GM12873 (cell line): ENCODE data around the gene SLC1A3.

Source experiments
- TF ChIP-seq, protein P1 (sequence below): IDR thresholded peaks from 2 replicates; pipeline ENCODE4 v1.5.1; 2012; ENCODE audit warnings: low read depth, mild to moderate bottlenecking, moderate library complexity, low read length, control low read depth; ENCODE audit not compliant: insufficient read depth; ENCODE audit errors: missing control alignments

Gene SLC1A3

DNA sequence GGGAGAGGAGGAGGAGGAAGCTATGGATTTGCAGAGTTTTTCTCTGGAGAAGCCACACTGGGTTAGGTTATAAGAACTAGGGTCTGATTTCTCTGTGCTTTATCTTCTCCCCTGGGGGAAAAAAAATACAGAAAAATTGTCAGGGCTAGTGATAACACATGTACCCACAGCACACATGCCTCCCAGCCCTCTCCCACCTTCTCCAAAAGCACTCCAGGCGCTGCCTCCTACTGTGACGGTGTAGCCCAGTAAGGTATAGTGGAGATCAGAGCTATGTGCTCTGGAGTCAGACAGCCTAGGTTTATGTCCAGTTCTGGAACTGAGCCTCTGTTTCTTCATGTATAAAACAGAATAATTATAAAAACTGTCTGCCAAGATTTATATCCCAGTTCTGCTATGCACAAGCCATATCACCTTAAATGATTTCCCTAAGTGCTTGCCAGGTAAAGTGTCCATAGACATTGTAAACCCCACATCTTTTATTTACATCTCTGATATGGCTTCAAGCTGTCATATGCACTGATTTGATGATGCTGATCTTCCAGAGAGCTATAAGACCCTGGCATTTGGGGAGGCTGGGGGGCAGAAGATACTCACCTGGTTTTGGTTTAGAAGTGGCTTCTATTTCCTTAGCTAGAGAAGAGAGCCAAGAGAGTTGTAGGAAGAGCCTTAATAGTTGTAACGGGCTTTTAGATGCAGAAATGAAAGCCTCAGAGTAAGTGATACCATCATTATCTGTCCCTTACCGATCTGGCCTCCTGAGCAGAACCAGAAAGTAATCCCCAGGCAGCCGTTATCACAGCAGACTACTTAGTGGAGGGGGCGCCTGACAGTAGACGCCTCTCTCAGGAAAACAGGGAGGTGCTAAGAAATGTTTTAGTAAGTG is 7.6 kb downstream of the SLC1A3 start:
- TF ChIP-seq, protein P1, sequence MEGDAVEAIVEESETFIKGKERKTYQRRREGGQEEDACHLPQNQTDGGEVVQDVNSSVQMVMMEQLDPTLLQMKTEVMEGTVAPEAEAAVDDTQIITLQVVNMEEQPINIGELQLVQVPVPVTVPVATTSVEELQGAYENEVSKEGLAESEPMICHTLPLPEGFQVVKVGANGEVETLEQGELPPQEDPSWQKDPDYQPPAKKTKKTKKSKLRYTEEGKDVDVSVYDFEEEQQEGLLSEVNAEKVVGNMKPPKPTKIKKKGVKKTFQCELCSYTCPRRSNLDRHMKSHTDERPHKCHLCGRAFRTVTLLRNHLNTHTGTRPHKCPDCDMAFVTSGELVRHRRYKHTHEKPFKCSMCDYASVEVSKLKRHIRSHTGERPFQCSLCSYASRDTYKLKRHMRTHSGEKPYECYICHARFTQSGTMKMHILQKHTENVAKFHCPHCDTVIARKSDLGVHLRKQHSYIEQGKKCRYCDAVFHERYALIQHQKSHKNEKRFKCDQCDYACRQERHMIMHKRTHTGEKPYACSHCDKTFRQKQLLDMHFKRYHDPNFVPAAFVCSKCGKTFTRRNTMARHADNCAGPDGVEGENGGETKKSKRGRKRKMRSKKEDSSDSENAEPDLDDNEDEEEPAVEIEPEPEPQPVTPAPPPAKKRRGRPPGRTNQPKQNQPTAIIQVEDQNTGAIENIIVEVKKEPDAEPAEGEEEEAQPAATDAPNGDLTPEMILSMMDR: no peak

DNA sequence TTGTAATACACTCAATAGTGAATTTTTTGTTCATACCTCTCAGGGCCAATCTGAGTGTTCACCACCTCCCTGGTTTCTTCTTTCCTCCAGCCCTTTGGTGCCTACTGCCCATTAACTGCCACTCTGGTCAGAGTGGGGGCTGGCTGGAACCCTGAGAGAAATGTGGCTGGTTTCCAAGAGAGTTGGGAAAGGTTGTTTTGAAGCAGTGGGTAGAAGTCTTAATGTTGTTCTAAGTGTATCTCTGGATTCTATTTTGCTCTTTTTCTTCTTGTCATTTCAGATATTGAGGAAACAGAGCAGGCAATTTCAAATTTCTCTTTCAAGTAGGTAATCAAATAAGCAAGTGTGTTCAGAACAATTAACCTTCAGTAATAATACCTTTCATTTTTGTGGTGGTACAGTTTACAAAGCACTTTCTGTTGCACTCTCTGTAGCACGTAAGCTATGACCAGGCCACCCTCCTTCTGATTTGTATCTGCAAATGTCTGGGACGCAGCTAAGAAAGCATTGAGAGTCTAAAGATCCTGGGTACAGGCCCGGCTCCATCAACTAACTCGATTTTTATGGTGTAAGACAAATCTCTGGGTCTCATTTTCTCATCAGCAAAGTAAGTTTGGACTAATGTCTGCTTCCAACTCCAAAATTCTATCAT is 8.4 kb downstream of the SLC1A3 start:
- TF ChIP-seq, protein P1: no peak

DNA sequence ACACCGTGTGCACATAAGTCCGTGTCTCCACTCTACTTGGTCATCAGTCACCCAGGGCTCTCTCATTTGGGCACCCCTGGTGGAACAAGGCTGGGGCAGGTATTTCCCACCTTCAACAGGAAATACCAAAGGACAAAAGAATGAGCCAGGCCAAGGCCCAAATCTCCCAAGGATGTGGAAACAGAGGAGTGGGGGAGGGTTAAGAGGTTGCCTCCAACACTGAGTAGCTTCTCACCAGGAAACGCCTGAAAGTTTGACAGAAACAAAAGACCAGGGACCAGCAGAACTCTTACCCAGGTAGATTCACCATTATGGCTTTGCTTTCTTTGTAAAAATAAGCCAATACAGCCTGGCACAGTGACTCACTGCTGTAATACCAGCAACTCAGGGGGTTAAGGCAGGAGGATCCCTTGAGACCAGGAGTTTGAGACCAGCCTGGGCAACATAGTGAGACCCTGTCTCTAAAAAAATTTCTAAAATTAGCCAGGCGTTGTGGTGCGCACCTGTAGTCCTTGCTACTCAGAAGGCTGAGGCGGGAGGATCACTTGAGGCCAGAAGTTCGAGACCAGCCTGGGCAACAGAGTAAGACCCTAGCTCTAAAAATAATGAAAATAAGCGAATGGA is 12.7 kb downstream of the SLC1A3 start:
- TF ChIP-seq, protein P1: no peak

DNA sequence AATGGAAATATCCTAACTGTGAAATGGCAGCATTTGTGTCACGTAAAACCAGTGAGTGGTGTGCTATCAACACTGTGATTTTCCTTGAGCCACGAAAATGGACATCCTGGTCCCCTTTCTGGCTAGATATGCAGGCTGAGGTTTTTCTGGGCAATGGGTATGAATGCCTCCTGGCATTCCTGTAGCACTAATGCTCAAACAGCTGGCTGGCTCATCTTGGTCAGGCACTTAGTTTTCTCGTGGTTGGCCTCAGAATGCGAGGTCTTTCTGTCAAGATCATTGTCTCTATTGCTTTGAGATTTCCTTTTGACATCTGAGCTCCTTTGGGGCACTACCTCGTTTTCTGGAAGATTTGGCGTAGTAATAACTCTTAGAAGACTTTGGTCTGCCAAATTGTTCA is 15.6 kb downstream of the SLC1A3 start:
- TF ChIP-seq, protein P1: no peak

DNA sequence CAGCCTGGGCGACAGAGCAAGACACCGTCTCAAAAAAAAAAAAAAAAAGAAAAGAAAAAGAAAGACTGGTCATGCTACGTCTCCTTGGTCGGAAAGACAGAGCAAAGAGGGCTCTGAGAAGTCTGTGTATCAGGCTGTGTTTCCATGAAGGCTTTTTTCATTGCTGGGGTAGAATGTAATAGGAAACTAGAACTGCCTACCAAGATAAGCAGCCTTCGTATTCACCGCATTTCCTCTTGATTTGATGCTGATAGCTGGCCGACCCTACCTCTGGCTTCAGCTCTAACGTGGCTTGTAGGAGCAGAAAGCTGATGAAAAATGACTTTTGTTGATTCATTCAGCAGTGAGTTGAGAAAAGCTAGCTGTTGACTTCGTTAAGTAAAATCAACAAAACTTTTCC is 17.4 kb downstream of the SLC1A3 start:
- TF ChIP-seq, protein P1: no peak

DNA sequence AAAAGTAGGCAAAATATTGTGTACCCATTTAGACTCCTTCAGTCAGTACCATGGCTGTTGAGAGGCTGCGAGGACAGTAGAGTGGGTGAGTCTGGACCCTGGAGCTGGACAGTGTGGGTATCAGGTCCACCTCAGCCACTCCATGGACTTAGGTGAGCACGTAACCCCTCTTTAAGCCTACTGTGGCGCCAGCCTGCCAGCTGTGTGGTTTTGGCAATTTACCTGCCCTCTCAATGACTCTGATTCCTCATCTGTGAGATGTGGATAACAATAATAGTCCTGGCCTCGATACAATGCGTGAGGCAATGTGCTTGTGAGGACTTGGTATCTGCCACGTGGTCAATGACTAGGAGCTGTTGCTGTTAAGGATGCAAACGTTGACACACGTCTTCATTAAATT is 17.9 kb downstream of the SLC1A3 start:
- TF ChIP-seq, protein P1: no peak

DNA sequence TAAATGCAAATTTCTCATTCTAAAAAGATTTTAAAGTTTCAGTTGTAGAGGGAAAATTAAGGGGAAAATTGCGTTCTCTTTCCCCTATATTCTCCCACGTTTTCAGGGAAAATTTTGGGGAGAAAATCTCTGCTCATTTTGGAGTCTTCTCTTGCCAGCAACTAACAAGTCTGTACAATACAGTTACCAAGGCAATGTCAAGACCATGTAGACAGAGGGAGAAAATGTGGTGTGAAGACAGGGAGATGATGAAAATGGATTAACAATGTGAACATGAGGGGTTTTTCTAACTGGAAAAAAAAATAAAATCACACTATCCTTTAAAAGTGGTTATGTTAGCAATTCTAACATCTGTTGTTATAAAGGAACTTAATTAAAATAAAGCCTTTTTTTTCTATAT is 22.3 kb downstream of the SLC1A3 start:
- TF ChIP-seq, protein P1: no peak
